ENCODE results near the gene PTPRA.
"Not testable (repeated sequence)": the region's sequence is repeated elsewhere in the genome, so short reads cannot be mapped to it uniquely, and the experiment has no call there.

PTPRA gene

GRCh38 chr20:3010985-3011723 is 137.9 kb downstream of the PTPRA start:
- DNase-seq, result no peak

- DNase-seq, result no peak
Observed at GRCh38 chr20:3011752-3012151, 138.5 kb downstream of the PTPRA start.

GRCh38 chr20:3013771-3014170 is 140.5 kb downstream of the PTPRA start:
- DNase-seq, result no peak

GRCh38 chr20:3014179-3014578 is 140.9 kb downstream of the PTPRA start:
- DNase-seq, result no peak

- DNase-seq, result no peak
Observed at GRCh38 chr20:3014662-3015061, 141.4 kb downstream of the PTPRA start.

- DNase-seq, result not testable (repeated sequence)
Observed at GRCh38 chr20:3015302-3015701, 142.0 kb downstream of the PTPRA start.

GRCh38 chr20:3021327-3021726 is 148.0 kb downstream of the PTPRA start:
- no peak for DNase-seq

GRCh38 chr20:3021777-3022176 is 148.5 kb downstream of the PTPRA start:
- DNase-seq, result no peak

- not testable (repeated sequence) for DNase-seq
Observed at GRCh38 chr20:3022559-3023490, 149.5 kb downstream of the PTPRA start.

GRCh38 chr20:3027987-3028386 is 154.7 kb downstream of the PTPRA start:
- DNase-seq, result no peak

- DNase-seq, result no peak
Observed at GRCh38 chr20:3031524-3032147, 158.4 kb downstream of the PTPRA start.

GRCh38 chr20:3032624-3033023 is 159.3 kb downstream of the PTPRA start:
- DNase-seq, result no peak

- DNase-seq, result no peak
Observed at GRCh38 chr20:3037654-3038053, 164.4 kb downstream of the PTPRA start.

- DNase-seq, result no peak
Observed at GRCh38 chr20:3038454-3038853, 165.2 kb downstream of the PTPRA start.

- no peak for DNase-seq
Observed at GRCh38 chr20:3039426-3039825, 166.1 kb downstream of the PTPRA start.

GRCh38 chr20:3040086-3040485 is 166.8 kb downstream of the PTPRA start:
- no peak for DNase-seq

GRCh38 chr20:3041854-3042409 is 168.7 kb downstream of the PTPRA start:
- DNase-seq, result no peak

- no peak for DNase-seq
Observed at GRCh38 chr20:3042625-3043024, 169.3 kb downstream of the PTPRA start.

- DNase-seq, result no peak
Observed at GRCh38 chr20:3043322-3043721, 170.0 kb downstream of the PTPRA start, which contains the start of gene GNRH2. Gene GNRH2 (plus strand): TSS chr20:3043622. CDS start chr20:3044415, 793 bp downstream.

- DNase-seq, result no peak
Observed at GRCh38 chr20:3044336-3044965, 171.2 kb downstream of the PTPRA start.

GRCh38 chr20:3045042-3045815 is 171.9 kb downstream of the PTPRA start:
- DNase-seq, result peak; percentile 65

Measured in CD4-positive, alpha-beta T cell treated with Interleukin-17A for 4 hours (primary cell).